Stimulated activated CD8-positive, alpha-beta memory T cell treated with anti-CD3 and anti-CD28 coated beads, Interleukin-4, amount 100 ng/mL, for 48 hours (primary cell): Measurements from ENCODE around the gene APAF1.
A peak's percentile ranks its signal among the peaks of the same experiment; 100 is the strongest.
"Not testable (repeated sequence)": the region's sequence is repeated elsewhere in the genome, so short reads cannot be mapped to it uniquely, and the experiment has no call there.

Experiments used
- DNase-seq: peaks from one replicate; pipeline ENCODE4 v3.0.0-alpha.2; 2020

The APAF1 gene

GRCh38 chr12:98733667-98734350, 88.7 kb downstream of the APAF1 start:
- DNase-seq: no peak

GRCh38 chr12:98735821-98736220, 90.7 kb downstream of the APAF1 start:
- no peak for DNase-seq

- no peak for DNase-seq
These were observed 91.5 kb downstream of the APAF1 start for GRCh38 chr12:98736352-98737321.

GRCh38 chr12:98737322-98737712, 92.2 kb downstream of the APAF1 start:
- DNase-seq: no peak

- no peak for DNase-seq
These were observed 92.9 kb downstream of the APAF1 start for GRCh38 chr12:98738002-98738401.

GRCh38 chr12:98738539-98738938, 93.4 kb downstream of the APAF1 start:
- DNase-seq: no peak

- no peak for DNase-seq
These were observed 95.7 kb downstream of the APAF1 start for GRCh38 chr12:98740751-98741150.

- peak; percentile 65 for DNase-seq
These were observed 96.1 kb downstream of the APAF1 start for GRCh38 chr12:98741196-98741555.

- DNase-seq: peak; percentile 57
These were observed 96.6 kb downstream of the APAF1 start for GRCh38 chr12:98741556-98742265.

- peak; percentile 72 for DNase-seq
These were observed 98.4 kb downstream of the APAF1 start for GRCh38 chr12:98743362-98743953.

GRCh38 chr12:98744680-98745079, 99.6 kb downstream of the APAF1 start:
- DNase-seq: no peak

GRCh38 chr12:98745578-98746391, 100.7 kb downstream of the APAF1 start:
- peak; percentile 58 for DNase-seq

- DNase-seq: no peak
These were observed 103.4 kb downstream of the APAF1 start for GRCh38 chr12:98748463-98748862.

GRCh38 chr12:98750511-98750910, 105.4 kb downstream of the APAF1 start:
- no peak for DNase-seq

GRCh38 chr12:98751580-98752115, 106.6 kb downstream of the APAF1 start:
- no peak for DNase-seq

GRCh38 chr12:98752726-98753125, 107.6 kb downstream of the APAF1 start:
- DNase-seq: no peak

GRCh38 chr12:98754095-98754494, 109.0 kb downstream of the APAF1 start:
- DNase-seq: peak; percentile 52

- not testable (repeated sequence) for DNase-seq
These were observed 110.8 kb downstream of the APAF1 start for GRCh38 chr12:98755855-98756254.

GRCh38 chr12:98757455-98757854, 112.4 kb downstream of the APAF1 start:
- no peak for DNase-seq

GRCh38 chr12:98758331-98758730, 113.2 kb downstream of the APAF1 start:
- DNase-seq: no peak

GRCh38 chr12:98763656-98764055, 118.6 kb downstream of the APAF1 start:
- DNase-seq: no peak

- DNase-seq: no peak
These were observed 122.2 kb downstream of the APAF1 start for GRCh38 chr12:98767248-98767647.
